ENCODE measurements around the gene SNHG17. TPM values are rescaled to one million over a fixed set of nuclear protein-coding genes. Genes with fewer than 3 reads are reported as not detected.
A peak's percentile ranks its signal among the peaks of the same experiment; 100 is the strongest.
"Not testable (repeated sequence)": the region's sequence is repeated elsewhere in the genome, so short reads cannot be mapped to it uniquely, and the experiment has no call there.

The SNHG17 gene
- total RNA-seq, 1 donor from 2014 or later = 129 TPM

DNA sequence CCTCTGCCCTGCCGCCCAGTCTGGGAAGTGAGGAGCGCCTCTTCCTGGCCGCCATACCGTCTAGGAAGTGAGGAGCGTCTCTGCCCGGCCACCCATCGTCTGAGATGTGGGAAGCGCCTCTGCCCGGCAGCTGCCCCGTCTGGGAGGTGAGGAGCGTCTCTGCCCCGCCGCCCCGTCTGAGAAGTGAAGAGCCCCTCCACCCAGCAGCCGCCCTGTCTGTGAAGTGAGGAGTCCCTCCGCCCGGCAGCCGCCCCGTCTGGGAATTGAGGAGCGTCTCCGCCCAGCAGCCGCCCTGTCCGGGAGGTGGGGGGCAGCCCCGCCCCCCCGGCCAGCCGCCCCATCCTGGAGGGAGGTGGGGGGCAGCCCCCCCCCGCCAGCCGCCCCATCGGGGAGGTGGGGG lies 27.8 kb downstream of the SNHG17 start:
- TF ChIP-seq, protein P1, sequence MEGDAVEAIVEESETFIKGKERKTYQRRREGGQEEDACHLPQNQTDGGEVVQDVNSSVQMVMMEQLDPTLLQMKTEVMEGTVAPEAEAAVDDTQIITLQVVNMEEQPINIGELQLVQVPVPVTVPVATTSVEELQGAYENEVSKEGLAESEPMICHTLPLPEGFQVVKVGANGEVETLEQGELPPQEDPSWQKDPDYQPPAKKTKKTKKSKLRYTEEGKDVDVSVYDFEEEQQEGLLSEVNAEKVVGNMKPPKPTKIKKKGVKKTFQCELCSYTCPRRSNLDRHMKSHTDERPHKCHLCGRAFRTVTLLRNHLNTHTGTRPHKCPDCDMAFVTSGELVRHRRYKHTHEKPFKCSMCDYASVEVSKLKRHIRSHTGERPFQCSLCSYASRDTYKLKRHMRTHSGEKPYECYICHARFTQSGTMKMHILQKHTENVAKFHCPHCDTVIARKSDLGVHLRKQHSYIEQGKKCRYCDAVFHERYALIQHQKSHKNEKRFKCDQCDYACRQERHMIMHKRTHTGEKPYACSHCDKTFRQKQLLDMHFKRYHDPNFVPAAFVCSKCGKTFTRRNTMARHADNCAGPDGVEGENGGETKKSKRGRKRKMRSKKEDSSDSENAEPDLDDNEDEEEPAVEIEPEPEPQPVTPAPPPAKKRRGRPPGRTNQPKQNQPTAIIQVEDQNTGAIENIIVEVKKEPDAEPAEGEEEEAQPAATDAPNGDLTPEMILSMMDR (IDR thresholded peaks at IDR 0.05) = no peak
- Histone ChIP-seq H3K36me3 (peaks cover under 1 to 6% of the 10 kb centered on the region in 2 donors), H3K27ac (no peak overlapping the region), H3K4me1 (no peaks in the 10 kb centered on the region), H3K9me3 (no peaks in the 10 kb centered on the region), H3K4me3 (no peak overlapping the region), H3K27me3 (no peaks in the 10 kb centered on the region)
- DNase-seq (ENCODE audit: low spot score in 2 of 2) = no peak
- intact Hi-C loops (cut with DNase I) = loop anchor here (5.0 to 10.0 kb wide), 2 partner anchors 175 to 343 kb away; no protein-coding TSS in a partner anchor

DNA sequence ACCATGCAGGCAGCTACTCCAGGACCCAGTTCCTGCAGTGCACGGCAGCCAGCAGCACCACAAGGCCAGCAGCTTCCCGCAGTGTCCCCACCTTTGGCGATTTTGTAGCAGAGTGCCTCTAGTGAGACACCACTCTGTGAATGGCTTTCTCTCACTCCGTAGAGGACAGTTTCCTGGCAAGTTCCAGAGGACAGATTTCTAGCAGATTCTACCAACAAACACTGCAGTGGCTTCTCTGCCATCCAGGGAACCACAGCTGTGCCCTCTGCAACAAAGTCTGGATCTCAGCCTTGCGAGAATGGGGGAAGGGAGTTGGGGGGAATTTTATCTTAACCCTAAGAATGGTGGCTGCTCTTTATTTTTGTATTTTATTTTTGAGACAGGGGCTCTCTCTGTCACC lies 28.7 kb downstream of the SNHG17 start:
- intact Hi-C loops (cut with DNase I) = loop anchor here (5.0 to 10.0 kb wide), 2 partner anchors 174 to 342 kb away; no protein-coding TSS in a partner anchor
- Histone ChIP-seq H3K27me3 (no peaks in the 10 kb centered on the region), H3K36me3 (peaks cover 0 to 4% of the 10 kb centered on the region in 2 donors), H3K9me3 (no peaks in the 10 kb centered on the region), H3K27ac (no peak overlapping the region), H3K4me3 (no peak overlapping the region), H3K4me1 (no peaks in the 10 kb centered on the region)
- TF ChIP-seq, protein P1 (IDR thresholded peaks at IDR 0.05) = no peak
- no peak for DNase-seq (ENCODE audit: low spot score in 2 of 2)

DNA sequence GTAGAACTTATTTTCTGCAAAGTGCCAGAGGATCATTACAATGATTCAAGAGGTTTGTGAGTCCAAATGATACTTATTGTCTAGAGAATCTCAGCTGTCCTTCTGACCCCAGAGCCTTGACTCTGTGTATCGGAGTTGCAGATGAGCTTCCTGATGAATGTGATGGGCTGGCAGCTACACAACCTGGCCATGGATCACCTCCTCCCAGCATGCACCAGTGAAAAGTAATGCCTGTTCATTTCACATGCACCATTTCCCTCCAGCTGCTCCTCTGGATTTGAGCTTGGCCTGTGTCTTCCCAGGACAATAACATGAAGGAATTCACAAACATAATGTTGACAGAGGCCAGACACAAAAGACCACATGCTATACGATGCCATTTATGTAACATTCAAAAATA lies 30.0 kb downstream of the SNHG17 start:
- Histone ChIP-seq H3K4me1 (no peaks in the 10 kb centered on the region), H3K9me3 (no peaks in the 10 kb centered on the region), H3K36me3 (no peaks in the 10 kb centered on the region), H3K27me3 (no peaks in the 10 kb centered on the region), H3K27ac (no peak overlapping the region), H3K4me3 (no peak overlapping the region)
- no peak for DNase-seq (ENCODE audit: low spot score in 2 of 2)
- intact Hi-C loops (cut with DNase I) = loop anchor here (5.0 to 10.0 kb wide), 2 partner anchors 173 to 340 kb away; no protein-coding TSS in a partner anchor
- TF ChIP-seq, protein P1 (IDR thresholded peaks at IDR 0.05) = no peak

DNA sequence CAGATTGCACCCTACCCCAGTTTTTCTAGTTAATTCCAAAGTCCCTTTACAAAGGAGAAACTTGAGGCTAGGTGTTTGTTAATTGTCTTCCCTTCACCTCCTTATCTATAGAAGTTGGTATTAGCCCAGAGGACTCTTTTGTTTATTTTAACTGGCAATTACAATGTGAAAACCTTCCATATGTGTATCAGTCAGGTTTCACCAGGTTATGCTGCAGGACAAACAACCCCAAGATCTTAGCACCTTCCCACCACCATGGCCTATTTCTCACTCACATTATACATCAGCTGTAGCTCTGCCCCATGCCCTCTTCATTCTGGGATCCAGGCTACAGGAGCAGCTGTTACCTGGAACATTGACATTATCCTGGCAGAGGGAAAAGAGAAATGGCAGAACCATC lies 31.1 kb downstream of the SNHG17 start:
- TF ChIP-seq, protein P1 (IDR thresholded peaks at IDR 0.05) = no peak
- Histone ChIP-seq H3K9me3 (no peaks in the 10 kb centered on the region), H3K4me1 (no peaks in the 10 kb centered on the region), H3K27ac (no peak overlapping the region), H3K36me3 (no peaks in the 10 kb centered on the region), H3K27me3 (no peaks in the 10 kb centered on the region), H3K4me3 (no peak overlapping the region)
- no peak for DNase-seq (ENCODE audit: low spot score in 2 of 2)
- intact Hi-C loops (cut with DNase I) = loop anchor here (10.0 kb wide), 1 partner anchor 339 kb away; no protein-coding TSS in a partner anchor

DNA sequence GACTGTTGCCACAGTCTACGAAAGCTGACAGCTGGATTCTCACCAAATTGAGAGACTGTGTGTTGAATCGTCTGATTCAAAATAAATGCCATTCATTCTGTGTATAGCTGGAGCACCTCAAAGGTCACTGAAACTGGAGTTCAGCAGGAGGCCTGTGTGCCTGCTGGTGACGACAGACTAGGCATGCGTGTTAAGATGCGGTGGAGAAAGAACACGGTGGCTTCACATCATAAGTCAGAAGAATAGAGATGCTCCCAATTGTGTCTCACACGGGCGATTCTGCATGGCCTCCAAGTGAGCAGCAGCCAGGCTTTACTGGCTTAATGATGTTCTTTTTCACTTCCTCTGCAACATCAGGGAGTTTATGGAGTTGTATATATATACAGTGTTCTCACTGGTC lies 32.3 kb downstream of the SNHG17 start:
- no peaks in the 10 kb centered on the region for H3K9me3 ChIP-seq
- DNase-seq (ENCODE audit: low spot score in 2 of 2) = no peak
- no peak overlapping the region for H3K27ac ChIP-seq
- no peaks in the 10 kb centered on the region for H3K4me1 ChIP-seq
- no peak overlapping the region for H3K4me3 ChIP-seq
- TF ChIP-seq, protein P1 (IDR thresholded peaks at IDR 0.05) = no peak
- no peaks in the 10 kb centered on the region for H3K36me3 ChIP-seq
- H3K27me3 ChIP-seq = no peaks in the 10 kb centered on the region
- intact Hi-C loops (cut with DNase I) = loop anchor here (10.0 kb wide), 1 partner anchor 338 kb away; no protein-coding TSS in a partner anchor

DNA sequence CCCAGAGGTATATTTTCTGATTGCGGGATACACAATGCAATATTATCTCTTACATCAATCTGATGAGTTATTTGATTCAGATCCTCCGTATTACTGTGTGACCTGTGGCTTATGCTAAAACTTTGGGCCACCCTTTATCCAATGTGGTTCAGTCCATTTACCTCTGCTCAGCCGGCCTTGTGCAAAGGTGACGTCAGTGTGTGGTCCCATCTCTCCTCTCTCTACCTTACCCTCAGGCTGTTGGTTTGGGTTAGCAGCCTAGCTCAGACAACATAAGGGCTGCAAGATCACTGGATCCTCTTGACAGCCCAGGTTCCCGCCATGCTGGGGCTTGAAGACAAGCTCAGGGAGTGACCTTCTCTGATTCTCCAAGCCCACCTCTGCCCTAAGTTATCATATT lies 33.0 kb downstream of the SNHG17 start:
- TF ChIP-seq, protein P1 (IDR thresholded peaks at IDR 0.05) = no peak
- DNase-seq (ENCODE audit: low spot score in 2 of 2) = no peak
- intact Hi-C loops (cut with DNase I) = loop anchor here (10.0 kb wide), 1 partner anchor 337 kb away; no protein-coding TSS in a partner anchor
- Histone ChIP-seq H3K9me3 (no peaks in the 10 kb centered on the region), H3K4me1 (no peaks in the 10 kb centered on the region), H3K27ac (no peak overlapping the region), H3K4me3 (no peak overlapping the region), H3K36me3 (no peaks in the 10 kb centered on the region), H3K27me3 (no peaks in the 10 kb centered on the region)

DNA sequence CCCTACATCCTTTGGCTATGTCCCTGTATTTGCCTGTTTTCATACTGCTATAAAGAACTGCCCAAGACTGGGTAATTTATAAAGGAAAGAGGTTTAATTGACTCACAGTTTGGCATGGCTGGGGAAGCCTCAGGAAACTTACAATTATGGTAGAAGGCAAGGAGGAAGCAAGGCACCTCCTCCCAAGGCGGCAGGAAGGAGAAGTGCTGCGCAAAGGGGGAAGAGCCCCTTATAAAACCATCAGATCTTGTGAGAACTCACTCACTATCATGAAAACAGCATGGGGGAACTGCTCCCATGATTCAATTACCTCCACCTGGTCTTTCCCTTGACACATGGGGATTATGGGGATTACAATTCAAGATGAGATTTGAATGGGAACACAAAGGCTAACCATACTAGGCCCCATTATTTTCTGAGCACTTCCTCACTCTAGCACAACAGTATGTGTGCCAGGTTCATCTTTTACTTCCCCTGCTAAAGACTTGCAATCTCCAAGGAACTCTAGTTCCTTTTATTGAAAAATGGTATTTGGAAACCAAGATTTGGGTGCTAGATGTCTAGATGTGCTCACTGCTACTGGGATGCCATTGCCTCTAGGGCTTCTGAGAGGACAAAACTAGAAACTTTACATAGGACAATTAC lies 39.3 kb downstream of the SNHG17 start:
- H3K4me3 ChIP-seq; H3K36me3 ChIP-seq; intact Hi-C loops (cut with DNase I); H3K9me3 ChIP-seq; DNase-seq (ENCODE audit: low spot score in 2 of 2); H3K4me1 ChIP-seq; H3K27me3 ChIP-seq: not testable (repeated sequence)
- H3K27ac ChIP-seq = peak overlapping the region; percentile 29 to 52
